CD4-positive, alpha-beta T cell treated with Interferon gamma for 1 hour (primary cell): ENCODE results near the gene TMEM97.

Experiments used
- DNase-seq: peaks from one replicate; pipeline ENCODE4 v3.0.0-alpha.2; 2020

The TMEM97 gene

DNA sequence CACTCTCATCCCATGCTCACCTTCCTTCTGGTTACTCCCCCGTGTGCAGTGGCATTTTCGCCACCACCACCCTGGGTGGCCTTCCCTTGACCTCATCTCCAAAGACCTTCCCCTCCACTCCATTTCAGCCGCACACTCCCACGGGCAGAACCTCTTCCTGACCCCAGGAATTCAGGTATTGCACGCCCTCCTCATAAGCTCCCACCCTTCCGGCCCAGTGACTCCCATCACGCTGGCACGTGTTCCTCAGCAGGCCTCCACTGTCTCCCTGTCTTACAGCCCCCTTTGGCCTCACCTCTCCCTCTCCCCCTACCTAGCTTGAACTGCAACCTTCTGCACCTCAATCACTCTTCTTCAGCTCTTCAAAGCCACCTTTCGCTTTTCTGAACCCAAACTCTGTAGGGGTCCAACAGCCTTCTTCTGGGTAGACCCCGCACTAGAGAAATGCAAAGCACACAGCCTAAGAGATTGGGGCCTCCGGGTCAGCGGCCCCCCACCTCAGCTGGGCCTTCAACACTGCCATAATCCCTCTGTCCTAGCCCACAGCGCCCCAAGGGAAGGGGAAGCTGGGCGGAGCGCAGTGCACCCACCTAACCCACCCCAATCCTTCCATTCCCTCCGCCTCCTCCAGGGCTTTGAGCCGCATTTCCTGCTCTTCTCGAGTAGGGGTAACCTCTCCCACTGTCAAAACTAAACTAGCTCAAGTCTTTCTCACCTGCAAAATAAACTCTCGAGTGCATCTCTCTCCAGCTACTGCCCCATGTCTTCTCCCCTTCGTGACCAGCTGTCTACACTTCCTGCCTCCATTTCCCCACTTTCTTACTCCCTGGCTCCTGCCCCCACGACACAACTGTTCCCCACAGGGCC lies 1.7 kb upstream of the TMEM97 start:
- no peak for DNase-seq

DNA sequence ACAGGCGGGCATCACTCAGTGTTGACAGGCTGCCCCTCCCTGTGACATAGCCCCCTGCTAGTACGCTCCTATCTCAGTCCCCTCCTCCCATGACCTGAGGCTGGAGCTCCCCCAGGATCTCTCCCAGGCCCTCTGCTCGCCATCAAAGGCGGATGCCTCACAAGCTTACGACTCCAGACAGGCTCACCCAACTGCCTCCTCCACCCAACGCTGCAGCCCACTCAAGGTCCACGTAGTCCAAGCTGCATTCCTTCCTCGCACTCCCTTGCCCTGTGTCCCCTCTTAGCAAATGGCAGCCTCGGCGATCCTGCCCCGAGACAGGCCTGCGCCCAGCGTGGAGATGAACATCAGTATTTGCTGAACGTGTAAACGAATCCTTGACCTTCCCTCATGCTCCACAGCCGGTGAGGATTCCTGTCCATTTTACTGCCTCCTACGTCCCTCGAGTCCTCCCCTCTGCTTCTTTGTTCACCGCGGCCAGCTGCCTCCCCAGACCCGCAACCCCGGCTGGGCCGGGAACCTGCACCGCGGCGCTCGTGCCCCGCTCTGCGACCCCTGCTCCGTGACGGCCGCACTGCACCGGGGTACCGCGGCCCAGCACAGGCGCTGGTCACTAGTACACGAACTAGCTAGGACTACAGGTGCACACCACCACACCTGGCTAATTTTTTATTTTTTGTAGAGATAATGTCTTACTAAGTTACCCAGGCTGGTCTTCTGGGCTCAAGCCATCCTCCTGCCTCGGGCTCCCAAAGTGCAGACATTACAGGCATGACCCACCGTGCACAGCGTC lies 838 bp upstream of the TMEM97 start:
- no peak for DNase-seq

DNA sequence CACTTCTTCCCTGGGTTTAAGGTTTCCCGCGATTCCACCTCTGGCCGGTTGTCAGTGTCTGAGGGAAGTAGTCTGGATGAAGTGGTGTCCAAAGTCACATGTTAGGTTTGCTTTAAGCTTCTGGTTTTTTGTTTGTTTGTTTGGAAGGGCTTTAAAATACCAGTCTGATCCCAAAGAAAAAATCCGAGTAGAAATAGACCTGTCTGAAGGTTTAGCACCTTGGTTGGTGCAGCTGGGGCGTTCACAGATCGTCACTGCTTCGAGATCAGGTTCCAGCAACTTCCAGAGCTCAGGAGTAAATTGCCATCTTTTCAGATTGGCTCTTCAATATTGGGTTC lies 567 bp downstream of the TMEM97 start:
- no peak for DNase-seq

DNA sequence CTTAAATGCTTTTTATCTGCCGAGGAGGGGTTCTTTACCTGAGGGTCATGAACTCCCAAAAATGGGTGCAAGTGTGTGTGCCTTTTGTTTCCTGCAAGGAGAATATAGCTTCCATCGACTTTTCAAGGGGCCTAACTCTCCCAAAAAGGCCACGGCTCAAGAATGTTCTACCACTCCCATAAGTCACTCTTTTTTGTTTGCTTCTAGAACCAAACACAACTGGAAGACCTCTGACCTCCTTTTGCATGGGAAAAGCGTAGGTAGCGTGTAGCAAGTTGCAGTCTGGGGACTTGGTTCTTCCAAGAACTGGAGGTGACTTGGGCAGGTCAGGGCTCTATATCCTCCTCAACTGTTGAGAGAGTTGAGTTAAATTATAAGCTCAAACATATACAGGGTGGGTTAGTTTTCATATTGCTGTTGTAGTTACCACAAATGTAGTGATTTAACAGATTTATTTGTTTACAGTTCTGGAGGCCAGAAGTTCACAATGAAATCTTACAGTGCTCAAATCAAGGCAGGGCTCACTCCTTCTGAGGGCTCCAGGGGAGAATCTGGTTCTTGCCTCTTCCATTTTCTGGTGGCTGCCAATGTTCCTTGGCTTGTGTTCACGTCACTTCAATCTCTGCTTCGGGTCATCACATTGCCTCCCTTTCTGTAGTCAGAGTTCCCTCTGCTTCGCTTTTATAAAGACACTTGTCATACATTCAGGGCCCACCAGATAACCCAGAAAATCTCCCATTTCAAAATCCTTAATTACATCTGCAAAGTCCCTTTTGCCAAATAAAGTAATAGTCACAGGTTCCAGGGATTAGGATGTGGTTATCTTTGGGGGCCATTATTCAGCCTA lies 1.4 kb downstream of the TMEM97 start:
- DNase-seq: no peak

DNA sequence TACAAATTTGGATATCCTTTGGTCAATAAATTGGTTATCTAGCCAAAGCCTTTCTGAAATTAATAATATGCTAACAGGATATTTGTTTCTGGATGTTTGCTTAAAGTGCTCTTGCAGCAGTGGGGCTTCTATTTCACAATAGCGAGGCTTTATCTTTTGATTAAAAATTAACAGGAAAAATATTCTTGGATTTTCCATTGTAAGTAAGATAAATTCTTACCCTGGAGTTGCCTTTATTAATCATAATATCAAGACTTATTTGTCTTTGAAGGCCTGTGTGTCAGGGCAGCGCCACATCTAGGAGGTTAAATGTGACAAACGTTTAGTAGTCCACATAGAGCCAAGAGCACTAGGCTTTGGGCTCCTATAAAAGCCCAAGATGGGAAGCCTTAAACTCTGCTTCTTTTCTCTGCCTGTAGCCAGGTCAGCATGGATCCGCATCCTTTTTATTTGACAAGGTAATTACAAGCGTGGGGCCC lies 5.3 kb downstream of the TMEM97 start:
- no peak for DNase-seq

DNA sequence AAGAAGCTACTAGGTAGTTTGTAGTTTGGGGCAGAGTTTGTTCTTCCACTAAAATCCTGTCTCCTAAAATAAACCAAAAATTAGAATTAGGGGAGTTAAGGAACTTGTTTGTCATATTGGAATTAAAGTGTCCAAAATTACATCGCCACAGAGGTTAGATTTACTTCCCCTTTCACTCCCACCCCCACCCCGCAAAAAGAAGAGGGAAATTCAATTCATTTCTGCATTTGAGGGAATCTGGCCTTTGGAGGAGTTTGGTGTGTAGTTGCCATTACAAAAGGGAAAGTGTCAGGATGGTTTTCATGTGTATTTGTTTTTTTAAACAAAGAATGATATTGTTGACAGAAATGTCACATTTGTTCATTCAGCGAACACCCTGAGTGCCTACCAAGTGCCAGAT lies 5.8 kb downstream of the TMEM97 start:
- DNase-seq: no peak

DNA sequence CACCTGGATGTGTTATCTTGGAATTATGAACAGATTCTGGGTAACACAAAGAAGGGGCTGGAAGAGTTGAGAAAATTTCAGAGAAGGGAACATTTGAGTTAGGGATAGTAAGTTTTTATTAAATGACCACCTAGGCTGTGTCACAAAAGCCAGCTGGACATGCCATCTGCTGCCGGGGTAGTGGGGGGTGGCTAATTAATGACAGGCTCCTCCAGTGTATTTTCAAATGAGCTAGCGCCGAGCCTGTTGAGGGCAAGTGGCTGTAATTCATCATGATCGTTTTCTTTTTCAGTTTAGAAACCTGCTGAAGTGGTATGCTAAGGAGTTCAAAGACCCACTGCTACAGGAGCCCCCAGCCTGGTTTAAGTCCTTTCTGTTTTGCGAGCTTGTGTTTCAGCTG lies 6.2 kb downstream of the TMEM97 start:
- DNase-seq: no peak

DNA sequence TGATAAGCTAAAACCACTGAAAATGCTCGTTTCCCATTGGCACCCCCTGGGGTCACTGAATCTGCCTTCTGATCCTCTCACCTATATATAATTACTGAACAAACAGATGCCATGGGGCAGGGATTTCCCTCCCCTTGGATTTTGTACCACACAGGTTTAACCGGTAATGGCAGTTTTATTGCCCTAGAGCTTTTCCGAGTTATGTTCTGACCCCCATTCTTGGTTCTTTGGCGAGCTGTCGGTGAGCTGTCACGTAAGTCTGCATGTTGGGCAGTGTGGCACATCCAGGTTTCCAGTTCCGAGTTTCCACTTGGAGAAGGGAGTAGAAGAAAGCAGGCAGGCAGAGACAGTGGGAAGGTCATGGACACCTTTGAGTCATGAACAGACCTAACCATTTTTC lies 7.1 kb downstream of the TMEM97 start:
- no peak for DNase-seq

DNA sequence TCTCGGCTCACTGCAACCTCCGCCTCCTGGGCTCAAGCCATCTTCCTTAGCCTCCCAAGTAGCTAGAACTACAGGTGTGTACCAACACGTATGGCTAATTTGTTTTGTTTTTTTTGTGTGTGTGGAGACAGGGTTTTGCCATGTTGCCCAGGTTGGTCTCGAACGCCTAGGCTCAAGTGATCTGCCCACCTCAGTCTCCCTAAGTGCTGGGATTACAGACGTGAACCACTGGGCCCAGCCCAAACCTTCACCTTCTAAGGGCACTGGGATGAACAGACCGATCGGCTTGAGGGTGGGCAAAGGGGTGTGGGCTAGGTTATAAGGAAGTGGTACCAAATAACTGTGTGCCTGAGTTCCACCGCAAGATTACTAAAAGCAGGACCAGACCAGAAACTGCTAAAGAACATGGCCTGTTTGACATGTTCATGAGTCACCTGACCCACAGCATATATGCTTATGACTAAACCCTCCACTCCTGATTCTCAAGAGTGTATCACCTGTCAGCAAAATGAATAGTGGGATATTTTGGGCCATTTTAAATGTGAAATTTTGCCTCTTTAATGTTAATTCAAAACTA lies 8.1 kb downstream of the TMEM97 start:
- DNase-seq: no peak

DNA sequence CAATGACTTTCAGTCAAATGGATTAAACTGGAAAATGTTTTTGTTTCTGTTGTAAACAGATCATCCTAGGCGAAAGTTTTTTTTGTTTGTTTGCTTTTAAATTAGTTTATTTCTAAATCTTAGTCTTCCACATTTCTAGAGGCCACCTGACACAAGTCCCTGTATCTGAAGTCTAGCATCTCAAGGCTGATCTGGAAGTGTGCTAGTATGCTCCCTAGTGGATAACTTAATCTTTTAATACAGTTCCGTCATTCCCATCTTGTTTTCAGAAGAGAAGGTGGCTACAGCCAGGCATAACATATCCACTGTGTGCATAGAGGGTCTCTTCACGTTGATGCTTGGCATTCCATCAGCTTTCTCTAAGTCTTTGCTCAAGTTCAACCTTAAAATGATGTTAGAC lies 8.7 kb downstream of the TMEM97 start:
- no peak for DNase-seq

DNA sequence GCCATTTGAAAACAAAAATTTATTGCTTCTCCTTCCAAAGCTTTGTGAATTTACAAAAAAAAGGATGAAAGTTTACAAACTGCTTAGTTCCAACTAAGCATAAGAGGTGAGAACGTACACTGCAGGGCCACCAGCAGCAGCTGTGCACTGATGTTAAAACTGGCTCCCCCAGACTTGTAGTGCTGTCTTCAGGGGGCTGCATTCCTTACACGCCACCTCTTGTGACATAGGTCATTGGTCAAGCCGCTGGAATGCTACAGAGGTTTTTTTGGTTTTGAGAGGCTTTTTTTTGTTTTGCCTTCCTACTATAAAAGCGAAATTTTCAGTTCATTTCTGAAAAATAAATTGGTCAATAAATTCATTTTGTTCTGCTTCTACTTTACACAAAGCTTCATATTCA lies 9.3 kb downstream of the TMEM97 start:
- no peak for DNase-seq

DNA sequence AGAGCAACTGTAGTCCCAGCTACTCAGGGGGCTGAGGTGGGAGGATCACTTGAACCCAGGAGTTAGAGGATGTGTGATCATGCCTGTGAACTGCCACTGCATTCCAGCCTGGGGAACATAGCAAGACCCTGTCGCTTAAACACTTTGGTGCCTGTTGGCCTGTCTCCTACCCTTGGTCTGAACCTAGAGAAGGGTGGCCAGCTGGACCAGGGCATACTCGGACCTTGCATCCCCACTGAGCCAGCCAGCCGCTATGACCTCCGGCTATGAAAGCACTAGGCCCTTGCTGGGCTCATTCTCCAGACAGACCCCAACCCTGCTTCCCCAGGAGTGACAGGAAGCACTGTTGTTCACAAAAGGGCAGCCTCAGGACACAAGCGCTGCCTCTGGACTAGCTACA lies 11.7 kb downstream of the TMEM97 start:
- no peak for DNase-seq

DNA sequence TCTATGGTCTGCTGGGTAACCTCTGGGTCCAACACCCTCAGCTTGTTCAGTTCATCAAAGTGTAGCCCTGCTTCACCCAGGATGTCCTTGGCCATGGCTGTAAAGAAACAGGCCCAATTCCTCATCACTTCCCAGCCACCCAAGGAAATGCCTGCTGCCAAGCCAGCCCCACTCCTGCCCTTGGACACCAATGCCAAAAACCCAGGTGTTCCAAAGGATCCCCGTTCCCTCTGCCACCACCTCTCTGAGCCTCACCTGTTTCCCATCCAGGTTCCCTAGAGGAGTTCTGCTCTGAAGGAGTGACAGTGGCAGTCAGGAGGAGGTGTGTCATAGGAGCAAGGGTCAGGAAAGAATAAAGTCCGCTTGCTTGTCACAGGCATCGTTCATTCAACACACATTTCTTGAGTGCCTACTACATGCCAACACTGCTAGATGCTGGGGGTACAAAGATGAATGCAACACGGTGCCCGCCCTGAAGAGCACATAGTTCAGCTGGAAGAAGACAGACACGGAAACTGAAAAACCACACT lies 13.0 kb downstream of the TMEM97 start:
- no peak for DNase-seq

DNA sequence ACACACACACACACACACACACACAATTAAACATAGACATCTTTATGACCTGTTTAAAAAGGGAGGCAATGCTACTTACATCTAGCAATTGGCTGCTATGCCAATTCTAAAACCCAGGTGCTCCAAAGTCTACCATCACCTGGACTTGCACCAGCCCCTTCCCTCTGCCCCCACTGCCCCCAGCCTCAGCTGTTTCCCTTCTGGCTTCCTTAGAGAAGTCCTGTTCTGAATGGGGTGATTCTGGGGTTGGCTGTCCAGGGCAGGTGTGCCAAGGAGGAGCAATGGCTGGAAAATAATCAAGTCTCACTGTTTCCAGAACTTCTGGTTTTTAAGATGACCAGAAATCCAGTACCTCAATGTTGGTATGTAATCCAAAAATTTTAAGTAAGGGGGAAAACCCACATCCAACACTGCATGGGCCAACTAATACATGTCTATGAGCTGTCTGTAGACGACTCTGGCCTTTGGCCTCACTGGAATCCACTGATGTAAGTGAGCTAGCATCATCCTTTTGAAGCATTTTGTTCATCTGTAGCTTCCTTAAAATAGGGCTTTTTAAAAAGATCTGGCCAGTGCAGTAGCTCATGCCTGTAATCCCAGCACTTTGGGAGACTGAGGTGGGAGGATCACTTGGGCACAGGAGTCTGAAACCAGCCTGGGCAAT lies 14.2 kb downstream of the TMEM97 start:
- no peak for DNase-seq

DNA sequence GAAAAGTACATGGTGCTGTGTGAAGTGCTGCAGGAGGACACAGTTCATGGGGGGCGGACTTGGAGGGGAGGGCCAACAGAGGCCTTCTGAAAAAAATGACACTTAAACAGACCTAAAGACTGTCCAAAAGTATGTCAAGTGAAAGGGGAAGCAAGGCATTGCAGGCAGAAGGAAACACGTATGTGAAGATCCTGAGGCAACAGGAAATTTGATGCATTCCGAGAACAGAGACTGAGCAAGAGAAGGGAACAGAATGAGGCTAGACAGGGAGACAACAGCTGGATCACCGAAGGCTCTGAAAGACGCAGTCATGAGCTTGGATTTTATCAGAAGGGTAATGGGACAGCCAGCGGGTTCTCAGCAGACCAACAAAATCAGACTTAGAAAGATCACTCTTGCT lies 15.2 kb downstream of the TMEM97 start:
- DNase-seq: peak; percentile 14

DNA sequence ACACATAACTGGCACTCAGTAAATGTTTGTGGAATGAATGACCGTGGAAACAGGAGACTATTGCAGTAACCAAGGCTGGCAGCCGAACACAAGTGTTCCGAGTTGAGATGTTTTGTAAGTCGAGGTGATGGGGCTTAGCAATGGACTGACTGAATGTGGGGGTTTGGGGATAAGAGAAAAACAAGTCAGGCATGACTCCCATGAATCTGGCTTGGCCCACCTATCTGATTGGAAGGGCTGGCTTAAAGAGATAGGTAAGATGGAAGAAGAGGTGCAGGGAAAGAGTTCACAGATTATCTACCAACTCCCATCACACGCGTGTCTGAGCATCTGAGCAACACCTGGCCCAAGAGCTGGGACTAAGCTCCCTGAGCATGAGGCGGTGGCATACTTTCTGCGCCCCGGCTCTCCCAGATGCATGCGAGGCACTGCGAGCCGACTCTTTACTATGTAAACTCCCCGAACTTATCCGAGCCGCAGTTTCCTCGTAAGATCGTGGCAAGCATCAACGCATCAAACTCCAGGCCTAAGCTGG lies 15.7 kb downstream of the TMEM97 start:
- DNase-seq: no peak

DNA sequence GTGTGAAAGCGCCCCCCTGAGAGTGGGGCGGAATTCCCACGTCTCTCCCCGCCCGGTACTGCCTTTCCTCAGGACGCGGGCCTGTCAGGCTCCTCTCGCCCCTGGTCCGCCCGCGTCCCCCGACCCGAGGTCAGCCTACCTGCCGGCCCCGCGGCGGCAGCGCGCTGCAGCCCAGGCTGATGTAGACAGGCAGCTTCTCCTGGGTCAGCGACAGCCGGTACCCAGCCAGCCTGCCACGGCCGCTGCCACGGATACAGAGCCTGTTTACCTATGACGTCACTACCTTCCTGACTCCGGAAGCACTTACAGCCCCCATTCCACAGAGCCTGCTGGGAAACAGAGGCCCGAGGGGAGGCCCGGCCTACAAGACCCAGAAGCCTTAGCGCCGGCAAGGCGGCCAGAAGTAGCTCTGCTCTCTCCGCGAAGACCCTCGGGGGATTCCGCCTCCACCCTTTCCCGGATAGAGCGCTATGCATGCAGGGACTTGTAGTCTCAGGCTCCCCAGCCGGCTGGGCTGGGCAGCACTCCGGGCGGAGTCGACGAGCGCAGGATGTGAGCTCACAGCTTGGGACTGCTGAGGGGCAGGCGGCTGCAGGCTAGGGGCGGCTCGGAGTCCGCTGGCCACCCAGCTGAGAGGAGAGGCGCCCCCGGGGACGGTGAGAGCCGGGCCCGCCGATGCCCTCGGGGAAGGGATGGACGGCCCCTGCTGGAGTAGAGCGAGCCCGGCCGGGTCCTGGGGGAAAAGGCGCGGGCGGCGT lies 16.4 kb downstream of the TMEM97 start, which contains the start of the genes IFT20 and TNFAIP1:
IFT20 (minus strand) TSS at position 272 of the 758 bp plus-strand sequence. CDS start 3,487 bp downstream, outside the sequence.
TNFAIP1 (plus strand) TSS at position 561 of the 758 bp plus-strand sequence. CDS start 3,761 bp downstream, outside the sequence.
- peak; percentile 100 for DNase-seq

DNA sequence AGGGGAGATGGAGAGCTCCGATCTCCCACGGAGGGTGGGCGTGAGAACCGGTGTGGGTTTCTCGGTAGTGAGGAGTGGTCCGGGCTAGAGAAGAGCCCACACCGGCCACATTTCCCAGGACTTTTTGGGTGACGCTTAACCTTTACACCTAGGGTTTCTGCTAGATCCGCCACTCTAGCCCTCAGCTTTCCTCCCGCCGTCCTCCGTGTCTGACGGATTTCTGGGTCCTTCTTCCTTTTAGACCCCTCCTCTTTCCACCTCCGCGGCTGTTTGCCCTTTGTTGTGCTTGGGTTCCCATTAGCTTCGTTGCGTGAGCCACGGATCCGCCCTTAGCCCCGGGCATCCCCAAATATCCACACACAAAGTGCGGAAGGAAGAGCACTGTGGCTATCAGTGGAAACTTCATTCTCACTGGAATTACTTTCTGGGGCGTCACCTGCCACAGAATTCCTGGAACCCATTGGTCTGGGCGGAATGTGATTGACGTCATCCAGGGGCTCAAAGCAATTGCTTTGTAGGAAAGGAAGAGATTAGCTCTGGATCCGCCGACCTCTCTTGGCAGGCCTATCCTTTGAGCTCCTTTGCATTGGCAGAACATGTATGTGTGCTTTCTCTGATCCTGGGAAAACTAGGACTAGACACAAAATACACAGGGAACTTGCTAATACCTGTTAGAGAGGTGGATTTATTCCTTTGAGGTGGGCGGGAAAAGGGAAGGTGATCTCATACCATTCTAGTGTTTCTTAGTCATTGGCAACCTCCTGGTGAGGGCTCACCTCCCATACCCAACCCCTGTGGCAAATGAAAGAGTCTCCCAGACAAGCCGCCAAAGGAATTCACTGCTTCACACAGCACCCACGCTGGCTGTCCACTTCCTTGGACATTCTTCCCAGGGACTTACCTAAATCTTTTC lies 17.2 kb downstream of the TMEM97 start:
- DNase-seq: peak; percentile 9

DNA sequence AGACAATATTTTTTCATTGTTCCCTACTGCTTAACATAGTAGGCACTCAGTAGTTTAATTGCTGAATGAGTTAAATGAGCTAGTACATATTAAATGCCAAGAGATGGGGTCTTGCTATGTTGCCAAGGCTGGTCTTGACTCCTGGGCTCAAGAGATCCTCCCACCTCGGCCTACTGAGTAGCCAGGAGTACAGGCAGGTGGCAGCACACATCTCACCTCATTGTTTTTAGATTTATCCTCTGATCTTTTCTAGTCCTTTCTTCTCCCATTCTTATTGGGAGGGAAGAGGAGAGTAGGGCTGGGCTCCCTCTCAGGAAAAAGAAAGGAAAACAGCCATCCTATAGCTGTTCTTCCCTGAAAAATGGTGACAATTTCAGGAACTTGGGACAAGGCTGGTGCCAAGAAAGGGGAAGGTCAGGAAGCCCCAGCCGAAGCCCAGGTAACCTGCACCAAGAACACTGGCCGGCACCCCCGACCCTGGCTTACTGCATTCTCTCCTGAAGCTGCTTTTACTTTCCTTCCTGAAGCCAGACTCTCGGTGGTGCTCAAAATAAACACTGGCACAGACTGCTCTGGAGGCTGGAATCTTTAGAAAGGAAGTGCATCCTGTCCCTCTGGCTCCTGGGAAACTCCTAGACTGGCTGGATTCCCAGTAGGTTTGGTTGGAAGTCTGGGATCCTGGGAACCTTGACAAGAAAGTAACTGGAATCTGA lies 19.2 kb downstream of the TMEM97 start:
- DNase-seq: no peak
